ENCODE measurements around the gene SEC63.
A peak's percentile ranks its signal among the peaks of the same experiment; 100 is the strongest.
"Not testable (repeated sequence)": the region's sequence is repeated elsewhere in the genome, so short reads cannot be mapped to it uniquely, and the experiment has no call there.

SEC63 gene

GRCh38 chr6:107866606-107867301 is 91.3 kb downstream of the SEC63 start:
- DNase-seq (ENCODE audit: low read depth) = peak; percentile 61
- peak; percentile 58 for TF ChIP-seq CTCF (conservative IDR thresholded peaks at IDR 0.05; ENCODE audit: low read depth, low read length)
- H3K4me3 ChIP-seq (ENCODE audit: low read depth, low read length) = no peak overlapping the region

- no peak for TF ChIP-seq CTCF (conservative IDR thresholded peaks at IDR 0.05; ENCODE audit: low read depth, low read length)
- no peak overlapping the region for H3K4me3 ChIP-seq (ENCODE audit: low read depth, low read length)
- no peak for DNase-seq (ENCODE audit: low read depth)
Measured at GRCh38 chr6:107864226-107865127, 93.5 kb downstream of the SEC63 start.

- no peak for TF ChIP-seq CTCF (conservative IDR thresholded peaks at IDR 0.05; ENCODE audit: low read depth, low read length)
- H3K4me3 ChIP-seq (ENCODE audit: low read depth, low read length) = no peak overlapping the region
- no peak for DNase-seq (ENCODE audit: low read depth)
Measured at GRCh38 chr6:107862383-107862782, 95.6 kb downstream of the SEC63 start.

- not testable (repeated sequence) for DNase-seq (ENCODE audit: low read depth); H3K4me3 ChIP-seq (ENCODE audit: low read depth, low read length)
Measured at GRCh38 chr6:107860963-107861362, 97.0 kb downstream of the SEC63 start.

GRCh38 chr6:107860144-107860543 is 97.9 kb downstream of the SEC63 start:
- not testable (repeated sequence) for DNase-seq (ENCODE audit: low read depth); H3K4me3 ChIP-seq (ENCODE audit: low read depth, low read length)

- no peak for DNase-seq (ENCODE audit: low read depth)
- TF ChIP-seq CTCF (conservative IDR thresholded peaks at IDR 0.05; ENCODE audit: low read depth, low read length) = no peak
Measured at GRCh38 chr6:107853230-107853629, 104.8 kb downstream of the SEC63 start.

GRCh38 chr6:107849325-107849724 is 108.7 kb downstream of the SEC63 start:
- H3K4me3 ChIP-seq (ENCODE audit: low read depth, low read length) = no peak overlapping the region
- DNase-seq (ENCODE audit: low read depth) = no peak
- no peak for TF ChIP-seq CTCF (conservative IDR thresholded peaks at IDR 0.05; ENCODE audit: low read depth, low read length)

More at GRCh38 chr6:107853230-107853629, 104.8 kb downstream of the SEC63 start:
- H3K4me3 ChIP-seq (ENCODE audit: low read depth, low read length) = no peak overlapping the region
